Transverse colon (tissue), 3 donors: ENCODE data around the gene GNAQ.

Experiments used
- POLR2A ChIP-seq: fragments of 450-650 bp; IDR thresholded peaks from one replicate; pipeline ENCODE4 v1.6.1; 2016; ENCODE audit warnings: antibody characterized with exemption, mild to moderate bottlenecking, moderate library complexity
- TF ChIP-seq, protein P1 (sequence below), 5 experiments: fragments of 200-600 bp in 3 of 5; fragments of 450-650 bp in 2 of 5; sonication (generic) in 3 of 5; IDR thresholded peaks; 1 replicate in 2 of 5; 2 replicates in 3 of 5; pipeline ENCODE4 v1.5.1; 2016 to 2017; ENCODE audit warnings: antibody characterized with exemption in 5 of 5, inconsistent platforms in 3 of 5, mild to moderate bottlenecking in 2 of 5, moderate library complexity in 1 of 5

DNA sequence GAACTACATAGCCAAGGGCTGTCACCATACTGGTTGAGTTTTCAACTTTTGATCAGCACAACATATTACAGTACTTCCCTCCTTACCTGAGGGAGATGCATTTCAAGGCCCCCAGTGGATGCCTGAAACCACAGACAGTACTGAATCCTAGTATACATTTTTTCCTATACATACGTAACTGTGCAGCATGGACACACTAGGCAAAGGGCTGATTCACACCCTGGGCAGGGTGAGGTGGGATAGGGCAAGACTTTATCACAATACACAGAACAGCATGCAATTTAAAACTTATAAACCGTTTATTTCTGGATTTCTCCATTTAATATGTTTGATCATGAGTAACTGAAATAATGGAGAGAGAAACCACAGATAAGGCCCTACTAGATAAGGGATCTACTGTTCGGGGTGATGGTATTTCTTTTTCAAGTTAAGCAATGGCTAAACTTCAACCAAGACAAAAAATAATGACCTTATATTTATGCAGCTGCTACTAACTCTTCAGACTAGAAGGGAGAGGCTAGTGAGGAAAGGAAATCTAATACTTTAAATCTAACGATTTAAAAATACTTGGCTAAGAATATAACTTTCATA lies 196.6 kb downstream of the GNAQ start:
- TF ChIP-seq, protein P1, sequence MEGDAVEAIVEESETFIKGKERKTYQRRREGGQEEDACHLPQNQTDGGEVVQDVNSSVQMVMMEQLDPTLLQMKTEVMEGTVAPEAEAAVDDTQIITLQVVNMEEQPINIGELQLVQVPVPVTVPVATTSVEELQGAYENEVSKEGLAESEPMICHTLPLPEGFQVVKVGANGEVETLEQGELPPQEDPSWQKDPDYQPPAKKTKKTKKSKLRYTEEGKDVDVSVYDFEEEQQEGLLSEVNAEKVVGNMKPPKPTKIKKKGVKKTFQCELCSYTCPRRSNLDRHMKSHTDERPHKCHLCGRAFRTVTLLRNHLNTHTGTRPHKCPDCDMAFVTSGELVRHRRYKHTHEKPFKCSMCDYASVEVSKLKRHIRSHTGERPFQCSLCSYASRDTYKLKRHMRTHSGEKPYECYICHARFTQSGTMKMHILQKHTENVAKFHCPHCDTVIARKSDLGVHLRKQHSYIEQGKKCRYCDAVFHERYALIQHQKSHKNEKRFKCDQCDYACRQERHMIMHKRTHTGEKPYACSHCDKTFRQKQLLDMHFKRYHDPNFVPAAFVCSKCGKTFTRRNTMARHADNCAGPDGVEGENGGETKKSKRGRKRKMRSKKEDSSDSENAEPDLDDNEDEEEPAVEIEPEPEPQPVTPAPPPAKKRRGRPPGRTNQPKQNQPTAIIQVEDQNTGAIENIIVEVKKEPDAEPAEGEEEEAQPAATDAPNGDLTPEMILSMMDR (IDR thresholded peaks at IDR 0.05) = no peak
- TF ChIP-seq POLR2A = no peak
